GM18505 (cell line): ENCODE data around the gene BDKRB1.

Experiments
- ATAC-seq: cut with Tn5 transposase; IDR thresholded peaks from one replicate; pipeline ENCODE4 v1.9.1; 2021; ENCODE audit not compliant: unreplicated experiment
- POLR2A ChIP-seq: IDR thresholded peaks from 4 replicates; pipeline ENCODE4 v1.6.1; 2011; ENCODE audit warnings: borderline replicate concordance; ENCODE audit not compliant: insufficient read depth, insufficient read length; ENCODE audit errors: extremely low read depth

The BDKRB1 gene

GRCh38 chr14:96270565-96271420, 14.8 kb downstream of the BDKRB1 start:
- ATAC-seq = no peak
- no peak for TF ChIP-seq POLR2A

GRCh38 chr14:96271421-96271762, 15.4 kb downstream of the BDKRB1 start:
- TF ChIP-seq POLR2A = no peak
- ATAC-seq = no peak

- ATAC-seq = no peak
- TF ChIP-seq POLR2A = no peak
Measured at GRCh38 chr14:96272777-96273473, 16.9 kb downstream of the BDKRB1 start.

- no peak for ATAC-seq
- TF ChIP-seq POLR2A = no peak
Measured at GRCh38 chr14:96273629-96274028, 17.6 kb downstream of the BDKRB1 start.

GRCh38 chr14:96274122-96274521, 18.1 kb downstream of the BDKRB1 start:
- no peak for ATAC-seq

GRCh38 chr14:96274543-96274942, 18.5 kb downstream of the BDKRB1 start:
- no peak for ATAC-seq
- no peak for TF ChIP-seq POLR2A

More at GRCh38 chr14:96274122-96274521, 18.1 kb downstream of the BDKRB1 start:
- TF ChIP-seq POLR2A = no peak

- no peak for TF ChIP-seq POLR2A
- no peak for ATAC-seq
Measured at GRCh38 chr14:96275177-96276112, 19.4 kb downstream of the BDKRB1 start.

- no peak for TF ChIP-seq POLR2A
- no peak for ATAC-seq
Measured at GRCh38 chr14:96277890-96278289, 21.9 kb downstream of the BDKRB1 start.

GRCh38 chr14:96279564-96279963, 23.6 kb downstream of the BDKRB1 start:
- ATAC-seq = no peak
- TF ChIP-seq POLR2A = no peak

- no peak for ATAC-seq
- no peak for TF ChIP-seq POLR2A
Measured at GRCh38 chr14:96280104-96280503, 24.1 kb downstream of the BDKRB1 start.

- no peak for ATAC-seq
- TF ChIP-seq POLR2A = no peak
Measured at GRCh38 chr14:96281486-96281885, 25.5 kb downstream of the BDKRB1 start.

GRCh38 chr14:96284008-96284407, 28.0 kb downstream of the BDKRB1 start:
- no peak for TF ChIP-seq POLR2A
- no peak for ATAC-seq

GRCh38 chr14:96284430-96284829, 28.4 kb downstream of the BDKRB1 start:
- no peak for ATAC-seq
- no peak for TF ChIP-seq POLR2A

- no peak for ATAC-seq
Measured at GRCh38 chr14:96285667-96286066, 29.7 kb downstream of the BDKRB1 start.

GRCh38 chr14:96286251-96286650, 30.2 kb downstream of the BDKRB1 start:
- no peak for ATAC-seq
- TF ChIP-seq POLR2A = no peak

More at GRCh38 chr14:96285667-96286066, 29.7 kb downstream of the BDKRB1 start:
- TF ChIP-seq POLR2A = no peak
